GM11168 (cell line): ENCODE data around the gene CAMK2N2.

Experiments
- in situ Hi-C: fragments of 300-500 bp; cut with MboI; formaldehyde crosslinking; loops from one replicate; pipeline ENCODE4 v1.12.0; 2022; ENCODE audit warnings: low sequenced_read_pairs; ENCODE audit not compliant: unreplicated experiment

Gene CAMK2N2

DNA sequence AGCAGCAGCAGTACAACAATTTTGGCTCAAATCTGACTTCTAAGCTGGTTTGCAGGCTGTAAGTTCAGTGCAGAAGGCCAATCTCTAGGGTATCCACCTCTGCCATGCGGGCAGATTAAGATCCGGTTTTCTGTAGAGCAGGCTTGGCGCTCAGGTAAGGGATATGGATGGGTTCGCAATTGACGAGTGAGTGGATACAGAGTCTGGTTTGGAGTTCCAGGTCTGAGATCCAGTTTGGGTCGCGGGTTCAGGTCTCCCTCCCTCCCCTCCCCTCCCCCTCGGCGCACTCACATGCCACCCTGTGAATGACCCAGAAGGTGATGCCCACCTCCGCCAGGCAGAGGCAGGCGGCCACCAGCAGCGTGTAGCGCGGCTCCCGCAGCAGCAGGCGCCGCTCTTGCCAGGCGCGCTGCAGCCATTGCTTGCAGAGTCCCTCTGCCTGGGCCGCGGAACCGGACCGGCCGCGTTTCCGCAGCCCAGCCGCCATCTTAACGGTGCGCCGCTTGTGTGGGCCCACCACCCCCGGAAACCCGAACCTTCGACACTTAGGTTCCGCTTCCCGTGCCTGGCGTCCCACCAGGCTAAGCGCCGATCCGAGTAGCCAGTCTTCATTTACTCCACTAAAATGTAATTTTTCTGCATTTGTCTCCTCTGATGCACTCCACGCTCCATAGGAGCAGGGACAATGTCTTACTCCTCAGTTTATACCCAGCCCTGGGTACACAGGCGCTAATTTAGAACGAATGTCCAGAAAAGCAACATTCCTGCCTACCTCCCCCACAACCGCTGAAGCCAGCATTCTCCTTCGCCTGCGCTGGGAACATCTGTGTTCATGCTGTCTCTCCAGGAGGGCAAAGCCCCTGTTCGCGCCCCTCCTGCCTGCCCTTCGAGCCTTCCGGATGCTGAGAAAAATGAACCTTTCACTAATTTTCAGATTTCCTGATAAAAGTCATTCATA lies 12.6 kb downstream of the CAMK2N2 start, which contains the start of gene ALG3:
Gene ALG3, minus strand, starts transcription at position 509 of the 958 bp plus-strand sequence. Its CDS starts 22 bp downstream, at position 487.
- in situ Hi-C loops: no loop called here

DNA sequence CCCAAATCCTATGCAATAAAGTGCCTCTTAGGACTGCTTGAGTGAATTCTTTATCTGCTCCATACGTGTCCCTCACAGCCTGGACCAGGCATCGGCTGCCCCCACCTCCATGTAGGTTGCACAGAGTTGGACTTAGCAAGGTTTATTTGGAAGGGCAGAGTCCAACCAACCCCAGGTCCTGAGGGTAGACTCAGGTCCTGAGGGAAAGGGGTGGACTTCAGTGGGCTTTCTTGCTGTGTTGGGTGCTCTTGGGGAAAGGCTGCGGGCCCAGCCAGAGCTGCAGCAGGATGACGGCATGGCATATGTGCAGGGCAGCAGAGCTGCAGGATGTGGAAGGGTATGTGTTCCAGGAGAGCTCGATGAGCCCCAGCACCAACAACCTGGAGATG lies 19.1 kb downstream of the CAMK2N2 start:
- in situ Hi-C loops: no loop called here

DNA sequence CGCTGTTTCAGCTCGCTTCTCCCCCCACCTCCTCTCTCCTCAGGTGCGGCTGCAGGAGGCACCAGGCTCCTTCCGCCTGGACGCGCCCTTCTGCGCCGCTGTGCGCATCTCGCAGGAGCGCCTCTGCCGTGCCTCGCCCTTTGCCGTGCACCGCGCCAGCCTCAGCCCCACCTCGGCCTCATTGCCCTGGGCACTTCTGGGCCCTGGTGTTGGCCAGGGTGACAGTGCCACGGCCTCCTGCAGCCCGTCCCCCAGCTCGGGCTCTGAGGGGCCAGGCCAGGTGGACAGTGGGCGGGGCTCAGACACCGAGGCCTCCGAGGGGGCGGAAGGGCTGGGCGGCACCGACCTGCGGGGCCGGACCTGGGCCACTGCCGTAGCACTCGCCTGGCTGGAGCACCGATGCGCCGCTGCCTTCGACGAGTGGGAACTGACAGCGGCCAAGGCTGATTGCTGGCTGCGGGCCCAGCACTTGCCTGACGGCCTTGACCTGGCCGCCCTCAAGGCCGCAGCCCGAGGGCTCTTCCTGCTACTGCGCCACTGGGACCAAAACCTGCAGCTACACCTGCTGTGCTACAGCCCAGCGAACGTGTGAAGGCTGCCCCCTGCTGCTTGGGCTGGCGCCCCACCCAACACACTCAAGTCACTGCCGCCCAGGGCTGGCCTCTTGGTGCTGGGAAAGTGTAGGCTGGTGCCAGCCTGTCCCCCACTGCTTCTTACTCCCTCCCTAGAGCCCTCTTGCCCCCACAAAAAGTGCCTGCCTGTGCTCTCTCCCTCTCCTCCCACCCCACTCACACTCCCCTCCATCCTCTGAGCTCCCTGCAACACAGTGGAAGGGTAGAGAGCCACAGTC lies 19.7 kb downstream of the CAMK2N2 start:
- in situ Hi-C loops: no loop called here

DNA sequence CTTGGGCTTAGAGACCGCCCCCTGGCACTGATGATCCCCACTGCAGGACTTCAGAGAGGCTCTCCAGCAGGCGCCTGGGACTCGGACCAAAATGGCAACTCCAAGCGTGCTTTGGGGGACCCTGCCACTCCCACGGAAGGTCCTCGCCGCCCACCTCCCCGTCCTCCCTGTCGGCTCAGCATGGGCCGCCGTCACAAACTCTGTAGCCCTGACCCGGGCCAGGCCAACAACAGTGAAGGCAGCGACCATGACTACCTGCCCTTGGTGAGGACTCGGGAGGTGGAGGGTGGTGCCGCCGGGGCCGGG lies 20.3 kb downstream of the CAMK2N2 start:
- in situ Hi-C loops: no loop called here

DNA sequence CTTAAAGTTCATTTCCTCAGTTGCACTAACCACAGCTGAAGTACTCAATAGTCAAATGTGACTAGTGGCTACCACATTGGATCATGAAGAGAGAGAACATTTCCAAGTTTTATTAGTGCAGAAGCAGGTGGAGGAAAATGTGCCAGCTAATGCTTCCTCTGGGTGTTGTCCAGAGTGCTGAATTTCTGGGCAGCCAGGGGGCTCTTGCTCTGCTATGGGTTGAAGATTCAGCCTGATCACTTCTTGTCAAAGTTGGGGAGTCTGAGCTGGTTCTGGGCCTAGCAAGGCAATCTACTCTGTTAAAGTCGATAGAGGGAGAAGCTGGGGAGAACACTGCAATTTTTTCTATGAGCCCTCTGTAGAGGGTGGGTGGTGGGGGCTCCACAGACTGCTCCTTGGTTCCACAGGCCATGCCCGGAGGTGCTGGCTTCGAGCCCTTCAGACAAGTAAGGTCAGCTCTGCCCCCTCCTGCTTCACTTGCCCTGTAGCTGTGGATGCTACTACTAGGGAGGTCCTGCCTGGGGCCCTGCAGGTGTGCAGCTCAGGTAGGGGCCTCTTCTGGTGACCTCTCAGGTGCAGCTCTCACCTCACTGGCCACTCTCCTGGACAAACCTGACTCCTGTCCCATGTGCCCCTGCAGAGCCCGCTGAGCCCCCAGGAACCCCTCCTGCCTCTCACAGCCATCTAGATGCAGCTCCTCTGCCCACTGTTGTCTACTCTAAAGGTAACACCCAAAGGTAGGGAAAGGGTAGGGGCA lies 20.8 kb downstream of the CAMK2N2 start:
- in situ Hi-C loops: no loop called here

DNA sequence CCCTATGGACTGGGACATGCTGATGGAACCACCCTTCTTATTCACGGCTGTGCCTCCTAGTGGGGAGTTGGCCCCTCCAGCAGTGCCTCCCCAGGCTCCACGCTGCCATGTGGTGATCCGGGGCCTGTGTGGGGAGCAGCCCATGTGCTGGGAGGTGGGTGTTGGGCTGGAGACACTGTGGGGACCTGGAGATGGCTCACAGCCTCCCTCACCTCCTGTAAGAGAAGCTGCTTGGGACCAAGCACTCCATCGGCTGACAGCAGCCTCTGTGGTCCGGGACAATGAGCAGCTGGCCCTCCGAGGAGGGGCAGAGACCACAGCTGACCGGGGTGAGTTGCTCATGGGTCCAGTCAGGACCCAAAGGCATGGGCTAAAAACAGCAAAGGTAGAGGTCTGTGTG lies 21.6 kb downstream of the CAMK2N2 start:
- in situ Hi-C loops: no loop called here

DNA sequence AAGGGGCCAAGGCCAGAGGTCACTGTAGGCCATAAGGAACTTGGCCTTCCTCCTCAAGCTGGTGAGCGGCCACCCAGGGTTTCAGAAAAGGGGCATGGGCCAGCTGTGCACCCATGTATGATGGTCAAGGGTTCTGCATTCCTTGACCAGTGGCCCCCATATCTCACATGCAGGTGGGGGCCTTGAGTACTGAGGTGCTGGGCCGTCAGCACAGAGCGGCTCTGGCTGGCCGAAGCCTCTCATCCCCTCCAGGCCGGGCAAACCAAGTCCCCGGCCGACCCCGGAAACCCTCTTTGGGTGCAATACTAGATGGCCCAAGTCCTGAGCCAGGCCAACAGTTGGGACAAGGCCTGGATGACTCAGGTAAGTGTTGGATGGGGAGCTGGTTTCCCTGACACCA lies 22.1 kb downstream of the CAMK2N2 start:
- in situ Hi-C loops: no loop called here

DNA sequence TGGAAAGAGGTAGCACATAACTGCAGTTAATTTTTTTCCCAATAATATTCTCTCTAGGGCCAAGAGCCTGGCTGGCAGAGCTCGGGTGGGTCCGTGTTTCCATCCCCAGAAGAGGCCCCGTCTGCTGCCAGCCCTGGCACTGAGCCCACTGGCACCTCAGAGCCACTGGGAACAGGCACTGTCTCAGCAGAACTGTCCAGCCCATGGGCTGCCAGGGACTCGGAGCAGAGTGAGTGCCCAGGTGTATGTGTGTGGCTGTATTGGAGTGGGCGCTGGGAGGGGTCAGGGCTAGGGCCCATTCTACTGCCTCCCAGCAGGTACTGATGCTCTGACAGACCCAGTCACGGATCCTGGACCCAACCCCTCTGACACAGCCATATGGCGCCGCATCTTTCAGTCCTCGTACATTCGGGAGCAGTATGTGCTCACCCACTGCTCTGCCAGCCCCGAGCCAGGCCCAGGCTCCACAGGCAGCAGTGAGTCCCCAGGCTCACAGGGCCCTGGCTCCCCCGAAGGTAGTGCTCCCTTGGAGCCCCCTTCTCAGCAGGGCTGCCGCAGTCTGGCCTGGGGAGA lies 23.0 kb downstream of the CAMK2N2 start:
- in situ Hi-C loops: no loop called here

DNA sequence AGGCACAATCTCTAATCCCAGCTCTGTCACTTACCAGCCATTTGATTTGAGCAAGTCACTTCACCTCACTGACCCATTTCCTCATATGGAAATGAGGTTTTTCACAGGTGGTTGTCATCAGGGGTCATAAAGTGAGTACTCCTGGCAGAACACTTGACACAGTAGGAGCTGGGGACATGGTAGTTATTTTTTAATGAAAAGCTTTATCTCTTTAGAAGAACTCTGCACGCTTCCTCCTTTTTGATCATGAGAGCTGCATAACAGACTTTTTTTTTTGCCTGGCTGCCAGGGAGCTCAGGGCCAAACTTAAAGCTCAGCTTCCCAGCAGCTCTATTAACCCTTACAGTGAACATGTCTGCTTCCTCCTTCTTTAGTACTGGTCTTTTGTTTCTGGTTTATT lies 23.5 kb downstream of the CAMK2N2 start:
- in situ Hi-C loops: no loop called here

DNA sequence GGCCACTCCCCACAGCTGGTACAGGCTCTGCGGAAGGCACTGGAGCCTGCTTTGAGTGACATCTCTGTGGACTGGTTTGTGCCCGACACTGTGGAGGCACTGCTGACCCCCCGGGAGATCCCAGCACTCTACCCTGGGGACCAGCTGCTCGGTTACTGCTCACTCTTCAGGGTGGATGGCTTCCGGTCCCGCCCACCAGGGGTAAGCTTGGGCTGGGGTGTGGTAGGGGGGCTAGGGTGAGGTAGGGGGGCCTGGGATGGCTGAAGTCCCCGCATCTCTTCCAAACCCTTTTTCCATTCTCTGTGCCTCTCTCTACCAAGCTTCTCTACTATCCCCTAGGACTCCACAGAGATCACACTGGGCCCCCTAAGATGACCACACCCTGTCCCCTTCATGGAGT lies 24.1 kb downstream of the CAMK2N2 start:
- in situ Hi-C loops: no loop called here

DNA sequence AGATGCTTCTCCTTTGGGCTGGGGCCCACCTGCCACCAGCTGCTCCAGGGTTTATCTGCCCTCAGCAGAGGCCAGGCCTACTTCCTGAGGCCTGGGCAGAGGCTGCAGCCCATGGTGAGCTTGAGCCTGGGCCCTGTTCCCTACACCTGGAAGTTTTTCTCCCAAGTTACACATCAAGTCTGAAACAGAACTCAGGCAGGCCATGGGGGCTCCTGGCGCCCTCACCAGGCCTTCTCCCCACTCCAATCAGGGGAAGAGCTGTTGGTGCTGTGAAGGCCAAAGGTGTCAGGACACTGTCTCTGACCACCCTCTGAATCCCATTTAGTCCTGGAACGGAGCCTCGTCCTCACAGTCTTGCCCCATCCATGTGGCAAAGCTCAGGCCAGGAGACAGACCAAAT lies 24.7 kb downstream of the CAMK2N2 start:
- in situ Hi-C loops: no loop called here

DNA sequence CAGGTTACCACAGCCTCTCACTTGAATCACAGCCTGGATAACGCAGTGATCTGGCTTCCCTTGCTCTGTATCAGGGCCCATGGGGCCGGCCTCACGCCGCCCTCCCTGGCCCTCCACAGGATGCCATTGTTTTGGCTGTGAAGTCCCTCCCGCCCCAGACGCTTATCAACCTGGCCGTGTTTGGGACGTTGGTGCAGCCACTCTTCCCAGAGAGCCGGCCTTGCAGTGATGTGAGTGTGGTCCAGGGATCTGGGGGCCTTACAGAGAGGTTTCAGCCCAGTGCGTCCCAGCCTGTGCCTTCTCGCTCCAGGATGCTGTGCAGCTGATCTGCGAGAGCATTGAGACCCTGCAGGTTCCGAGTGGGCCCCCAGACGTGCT lies 25.3 kb downstream of the CAMK2N2 start:
- in situ Hi-C loops: no loop called here

DNA sequence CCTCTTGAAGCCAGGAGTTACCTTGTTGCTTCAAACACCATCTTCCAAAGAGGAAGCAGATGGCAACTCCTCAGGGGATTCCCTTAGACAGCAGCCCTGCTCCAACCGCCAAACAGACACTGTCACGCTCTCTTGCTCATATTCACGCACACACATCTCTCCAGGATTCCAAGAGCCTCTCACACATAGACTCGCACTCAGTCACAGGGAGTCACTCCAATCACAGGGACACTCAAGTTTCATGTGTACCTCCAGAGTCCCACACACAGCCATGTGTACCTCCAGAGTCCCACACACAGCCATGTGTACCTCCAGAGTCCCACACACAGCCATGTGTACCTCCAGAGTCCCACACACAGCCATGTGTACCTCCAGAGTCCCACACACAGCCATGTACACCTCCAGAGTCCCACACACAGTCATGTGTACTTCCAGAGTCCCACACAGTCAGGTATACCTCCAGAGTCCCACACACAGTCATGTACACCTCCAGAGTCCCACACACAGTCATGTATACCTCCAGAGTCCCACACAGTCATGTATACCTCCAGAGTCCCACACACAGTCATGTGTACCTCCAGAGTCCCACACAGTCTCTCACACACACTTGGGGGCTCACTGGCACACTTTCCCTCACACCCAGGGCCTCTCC lies 25.8 kb downstream of the CAMK2N2 start:
- in situ Hi-C loops: no loop called here

DNA sequence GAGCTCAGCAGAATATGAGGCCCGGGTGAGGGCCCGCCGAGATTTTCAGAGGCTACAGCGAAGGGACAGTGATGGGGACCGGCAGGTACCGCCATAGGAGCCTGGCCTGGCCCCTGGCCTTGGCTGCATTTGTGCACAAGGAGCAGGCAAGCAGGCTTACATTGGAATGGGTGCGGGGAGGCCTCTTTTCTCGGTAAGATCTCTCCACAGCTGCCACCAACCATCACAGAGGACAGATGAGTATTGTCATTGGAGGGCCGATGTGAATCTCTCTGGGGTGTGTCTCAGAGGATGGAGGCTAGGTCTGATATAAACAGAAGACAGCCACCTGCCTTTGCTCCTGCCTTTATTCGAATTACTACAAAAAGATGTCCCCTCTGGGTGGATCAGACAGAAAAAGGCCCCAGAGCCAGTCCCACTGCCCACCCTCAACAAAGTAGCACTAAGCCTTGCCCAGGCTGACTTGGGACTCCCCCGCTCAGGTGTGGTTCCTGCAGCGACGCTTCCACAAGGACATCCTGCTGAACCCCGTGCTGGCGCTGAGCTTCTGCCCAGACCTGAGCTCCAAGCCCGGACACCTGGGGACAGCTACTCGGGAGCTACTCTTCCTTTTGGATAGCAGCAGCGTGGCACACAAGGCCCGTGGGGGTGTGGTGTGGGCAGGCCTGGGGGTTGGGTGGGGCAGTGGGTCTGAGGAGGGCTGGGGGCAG lies 26.5 kb downstream of the CAMK2N2 start:
- in situ Hi-C loops: no loop called here

DNA sequence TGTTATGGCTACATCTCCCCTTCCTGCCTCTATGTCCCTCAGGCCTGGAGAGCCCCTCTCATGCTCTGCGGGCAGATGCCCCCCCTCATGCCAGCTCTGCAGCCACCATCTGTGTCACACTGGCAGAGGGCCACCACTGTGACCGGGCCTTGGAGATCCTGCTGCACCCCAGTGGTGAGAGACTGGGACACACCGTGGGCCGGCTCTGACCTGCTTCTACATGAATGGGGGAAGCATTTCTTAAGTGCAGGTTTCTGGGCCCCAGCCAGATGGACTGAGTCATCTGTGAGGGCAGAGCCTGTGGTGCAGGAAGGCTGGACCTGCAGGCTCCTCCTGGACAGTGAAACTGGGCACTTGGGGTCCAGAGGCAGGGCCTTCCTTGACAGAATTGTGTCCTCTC lies 27.1 kb downstream of the CAMK2N2 start:
- in situ Hi-C loops: no loop called here

DNA sequence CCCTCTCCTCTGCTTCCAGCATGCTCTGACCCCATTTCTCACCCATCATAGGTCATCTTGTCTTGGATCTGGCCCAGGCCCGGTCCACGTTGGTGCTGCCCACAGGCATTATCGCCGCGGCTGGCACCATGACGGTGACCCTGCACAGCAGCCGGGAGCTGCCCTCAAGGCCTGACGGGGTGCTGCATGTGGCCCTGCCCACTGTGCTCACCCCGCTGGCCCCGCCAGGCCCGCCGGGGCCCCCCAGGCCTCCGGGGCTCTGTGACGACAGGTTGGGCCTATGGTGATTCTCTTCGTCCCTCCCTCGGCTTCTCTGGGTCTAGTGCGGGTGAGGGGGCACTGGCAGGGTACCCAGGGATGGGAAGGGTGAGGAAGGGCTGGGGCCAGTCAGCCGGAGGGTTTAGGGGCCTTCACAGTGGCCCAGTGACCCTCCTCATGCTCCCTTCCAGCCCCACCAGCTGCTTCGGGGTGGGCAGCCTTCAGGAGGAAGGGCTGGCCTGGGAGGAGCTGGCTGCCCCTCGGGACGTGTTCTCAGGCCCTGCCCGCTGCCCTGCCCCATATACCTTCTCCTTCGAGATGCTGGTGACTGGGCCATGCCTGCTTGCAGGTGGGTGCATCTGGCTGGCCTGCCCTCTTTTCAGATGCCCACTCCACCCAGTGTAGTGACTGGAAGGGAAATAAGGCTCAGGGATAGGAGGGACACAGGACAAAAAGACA lies 28.1 kb downstream of the CAMK2N2 start:
- in situ Hi-C loops: no loop called here

DNA sequence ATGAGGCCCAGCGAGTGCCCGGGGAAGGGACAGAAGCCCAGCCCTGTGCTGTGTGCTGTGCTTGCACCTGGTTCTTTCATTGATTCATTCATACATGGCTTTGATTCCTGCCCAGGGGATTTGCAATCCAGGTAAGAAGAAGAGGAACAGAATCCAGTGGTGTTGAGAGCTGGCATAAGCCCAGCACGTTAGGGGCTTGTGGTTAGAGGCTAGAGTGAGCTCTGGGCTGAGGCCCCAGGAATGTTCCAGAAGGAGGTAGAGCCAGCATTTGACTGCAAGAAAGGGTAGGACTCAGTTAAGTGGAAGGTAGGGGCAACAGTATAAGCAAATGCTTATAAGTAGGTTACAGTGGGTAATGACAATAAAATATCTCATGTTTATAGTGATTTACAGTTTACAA lies 29.7 kb downstream of the CAMK2N2 start:
- in situ Hi-C loops: no loop called here

DNA sequence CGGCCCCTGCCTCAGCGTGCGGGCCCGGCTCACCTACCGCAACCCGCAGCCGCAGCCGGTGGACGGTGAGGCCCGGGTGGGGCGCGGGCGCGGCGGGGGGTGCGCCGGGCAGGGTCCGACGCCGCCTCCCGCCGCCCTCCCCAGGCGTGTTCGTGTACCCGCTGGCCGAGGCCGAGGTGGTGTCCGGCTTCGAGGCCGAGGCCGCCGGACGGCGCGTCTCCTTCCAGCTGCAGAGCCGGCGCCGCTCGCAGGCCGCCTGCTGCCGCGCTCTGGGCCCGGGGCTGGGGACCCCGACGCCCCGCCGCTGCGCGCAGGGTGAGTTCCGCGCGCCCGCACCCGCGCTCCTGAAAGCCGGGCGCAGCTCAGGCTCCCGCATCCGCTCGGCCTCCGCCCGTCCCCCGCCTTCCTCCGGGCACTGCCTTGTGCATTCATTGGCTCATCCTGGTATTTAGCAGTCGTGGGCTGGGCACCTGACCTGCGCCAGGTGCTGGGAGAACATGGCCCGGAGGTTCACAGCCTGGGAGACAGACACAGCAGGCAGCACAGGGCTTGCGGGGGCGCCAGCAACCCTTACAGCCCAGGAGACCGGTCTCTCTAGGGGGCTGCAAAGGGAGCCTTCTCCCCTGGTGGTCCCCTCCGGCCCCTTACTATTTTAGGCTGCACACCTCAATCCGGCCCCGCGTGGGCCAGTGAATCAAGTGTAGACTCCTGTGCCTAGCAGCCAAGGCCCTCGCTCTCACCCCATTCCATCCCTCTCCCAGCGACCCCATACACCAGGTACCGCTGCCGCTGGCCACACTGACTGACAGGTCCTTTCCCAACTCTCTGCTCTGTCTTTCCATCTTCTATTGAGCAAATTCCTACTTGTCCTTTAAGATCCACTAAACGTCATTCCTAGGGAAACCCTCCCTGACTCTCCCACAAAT lies 30.5 kb downstream of the CAMK2N2 start:
- in situ Hi-C loops: no loop called here
